Panc1 (cell line): ENCODE results near the gene CDK2. TPM values are rescaled to one million over a fixed set of nuclear protein-coding genes. Genes with fewer than 3 reads are reported as not detected.
A peak's percentile ranks its signal among the peaks of the same experiment; 100 is the strongest.

ENCODE experiments used
- ATAC-seq: fragments of 200-7000 bp; cut with Tn5 transposase; 2 replicates; pipeline ENCODE4 v1.9.1; 2020; ENCODE audit warnings: mild to moderate bottlenecking, moderate library complexity
- BruUV-seq: library from RNA; stranded (reverse); fragments of 400-500 nt; replicated peaks from 2 replicates; lab custom pipeline; 2021; lab: Mats Ljungman, UMichigan
- CTCF ChIA-PET: fragments of 300-600 bp; sonication (Branson Sonifier 250); formaldehyde crosslinking; loops from one replicate; lab custom pipeline; 2022; ENCODE audit warnings: antibody characterized with exemption; lab: Charles Lee
- POLR2A ChIA-PET: fragments of 300-600 bp; sonication (Branson Sonifier 250); formaldehyde crosslinking; loops from one replicate; lab custom pipeline; 2022; ENCODE audit warnings: antibody characterized with exemption; lab: Charles Lee
- DNase-seq: peaks from one replicate; pipeline ENCODE4 v3.0.0-alpha.2; 2010; ENCODE audit warnings: low read depth, low spot score
- H3K27ac ChIP-seq: 2 replicates; pipeline ENCODE4 v1.5.1; 2011; ENCODE audit warnings: mild to moderate bottlenecking, low read length, inconsistent platforms
- H3K27me3 ChIP-seq: fragments of 200-500 bp; sonication (Bioruptor generic); 2 replicates; pipeline ENCODE4 v1.6.0; 2014; ENCODE audit warnings: low read length, inconsistent platforms; ENCODE audit not compliant: control insufficient read depth, insufficient read depth
- H3K36me3 ChIP-seq: fragments of 200-500 bp; sonication (Bioruptor generic); 2 replicates; pipeline ENCODE4 v1.5.1; 2014; ENCODE audit warnings: inconsistent platforms, mild to moderate bottlenecking, low read length, moderate library complexity; ENCODE audit not compliant: control insufficient read depth, insufficient read depth
- H3K4me1 ChIP-seq: 2 replicates; pipeline ENCODE4 v1.5.1; 2011; ENCODE audit warnings: inconsistent platforms, mild to moderate bottlenecking, low read length, moderate library complexity; ENCODE audit not compliant: control insufficient read depth, insufficient read depth
- H3K4me3 ChIP-seq, 2 experiments: 2 replicates each; pipeline ENCODE4 v1.5.1; 2011 to 2012; ENCODE audit warnings: low read depth in 2 of 2, low read length in 2 of 2, mild to moderate bottlenecking in 2 of 2, inconsistent platforms in 1 of 2, moderate library complexity in 1 of 2
- H3K9me3 ChIP-seq: fragments of 200-500 bp; sonication (Bioruptor generic); 2 replicates; pipeline ENCODE4 v1.5.1; 2014; ENCODE audit warnings: low read depth, mild to moderate bottlenecking, inconsistent platforms, low read length, moderate library complexity; ENCODE audit not compliant: control insufficient read depth, insufficient read depth
- CTCF ChIP-seq: fragments of 450-650 bp; IDR thresholded peaks from 2 replicates; pipeline ENCODE4 v1.5.1; 2017; ENCODE audit warnings: mild to moderate bottlenecking
- POLR2AphosphoS5 ChIP-seq: IDR thresholded peaks from 2 replicates; pipeline ENCODE4 v1.6.1; 2012; ENCODE audit warnings: mild to moderate bottlenecking, low read depth, low read length, moderate library complexity
- REST ChIP-seq, 2 experiments: IDR thresholded peaks; 2 replicates each; pipeline ENCODE4 v1.6.1; 2011 to 2012; ENCODE audit warnings: low read depth in 2 of 2, control low read depth in 1 of 2, low read length in 1 of 2, mild to moderate bottlenecking in 1 of 2, moderate library complexity in 1 of 2; ENCODE audit not compliant: insufficient read depth in 1 of 2
- SIN3A ChIP-seq: IDR thresholded peaks from 2 replicates; pipeline ENCODE4 v1.6.1; 2012; ENCODE audit warnings: low read depth, mild to moderate bottlenecking, low read length, moderate library complexity, borderline replicate concordance; ENCODE audit not compliant: insufficient read depth
- TCF7L2 ChIP-seq: IDR thresholded peaks from 2 replicates; pipeline ENCODE4 v1.6.1; 2011; ENCODE audit warnings: mild to moderate bottlenecking, low read depth, low read length, inconsistent platforms
- in situ Hi-C: cut with HindIII; loops from 2 replicates; pipeline ENCODE4 v1.10.0; 2016; ENCODE audit warnings: low sequenced_read_pairs, low pct_unique_long_range_greater_than_20kb
- intact Hi-C: fragments of 100-400 bp; cut with micrococcal nuclease; formaldehyde crosslinking; loops from one replicate; pipeline ENCODE4 v1.10.0; 2022; ENCODE audit not compliant: unreplicated experiment
- total RNA-seq: library from RNA; stranded (reverse); gene quantifications from one replicate; pipeline ENCODE4 v1.2.1, GENCODE V29; 2021; ENCODE audit not compliant: unreplicated experiment

Gene CDK2
- total RNA-seq, 1 experiment from 2014 or later, result 72.9 TPM

DNA sequence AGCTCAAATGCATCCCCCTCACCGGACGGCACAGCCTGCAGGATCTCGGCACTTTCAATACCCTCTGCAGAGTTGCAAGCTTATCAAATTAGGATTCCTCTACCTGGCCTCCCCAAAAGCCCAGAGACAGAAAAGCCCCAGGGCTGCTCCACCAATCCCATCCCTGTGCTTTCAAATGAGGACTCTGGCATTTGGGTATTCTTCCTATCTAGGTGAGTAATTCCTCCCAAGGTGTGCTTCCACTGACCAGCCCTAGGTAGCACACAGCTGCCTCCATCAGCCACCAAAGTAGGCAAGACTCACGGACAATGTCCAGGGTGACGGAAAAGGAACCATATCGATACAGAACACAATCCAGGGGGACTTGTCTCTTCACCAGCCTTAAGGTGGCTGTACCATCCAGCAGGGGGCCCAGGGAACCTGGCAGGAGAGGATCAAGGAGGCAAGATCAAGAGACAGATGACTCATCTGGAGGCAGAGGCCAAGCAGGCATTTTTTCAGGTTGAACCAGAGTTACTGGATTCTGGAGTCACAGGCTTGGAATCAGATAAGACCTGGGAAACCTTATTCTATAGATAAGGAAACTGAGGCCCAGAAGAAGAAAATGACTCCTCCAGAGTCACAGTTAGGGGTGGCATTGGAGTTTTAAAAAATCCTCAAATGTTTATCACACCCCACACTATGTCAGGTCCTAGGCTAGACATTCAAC is 10.7 kb upstream of the CDK2 start:
- Histone ChIP-seq H3K4me1 (no peaks in the 10 kb centered on the region), H3K27ac (no peak overlapping the region), H3K36me3 (no peaks in the 10 kb centered on the region), H3K9me3 (no peaks in the 10 kb centered on the region), H3K27me3 (no peaks in the 10 kb centered on the region), H3K4me3 (no peak overlapping the region)
- no peak for TF ChIP-seq TCF7L2
- TF ChIP-seq SIN3A, result no peak
- TF ChIP-seq POLR2AphosphoS5, result no peak
- no peak for TF ChIP-seq REST (IDR thresholded peaks at IDR 0.05; ENCODE audit: insufficient read depth in 1 of 2, low read depth in 2 of 2, low read length in 1 of 2)
- no peak for TF ChIP-seq CTCF
- intact Hi-C loops (no loop called here), in situ Hi-C loops (no loop called here)
- no TSS peak for BruUV-seq
- CTCF ChIA-PET, result interaction anchor here (0.9 kb wide), 1 partner anchor 216 kb away, joined by 3 read pairs; no protein-coding TSS in a partner anchor
- DNase-seq (no peak), ATAC-seq (peak; percentile 78)
- POLR2A ChIA-PET, result interaction anchor here (0.5 kb wide), 1 partner anchor 30 kb away, joined by 3 read pairs; no protein-coding TSS in a partner anchor

- Histone ChIP-seq H3K4me1 (no peaks in the 10 kb centered on the region), H3K27me3 (no peaks in the 10 kb centered on the region), H3K36me3 (no peaks in the 10 kb centered on the region), H3K4me3 (no peak overlapping the region), H3K9me3 (no peaks in the 10 kb centered on the region), H3K27ac (no peak overlapping the region)
- TF ChIP-seq POLR2AphosphoS5 (no peak), CTCF (no peak), REST (IDR thresholded peaks at IDR 0.05; ENCODE audit: insufficient read depth in 1 of 2, low read depth in 2 of 2, low read length in 1 of 2) (no peak), TCF7L2 (no peak), SIN3A (no peak)
- intact Hi-C loops, result no loop called here
- ChIA-PET POLR2A (no interaction called here), CTCF (interaction anchor here (0.9 kb wide), 1 partner anchor 217 kb away, joined by 3 read pairs; no protein-coding TSS in a partner anchor)
- in situ Hi-C loops, result no loop called here
- BruUV-seq, result no TSS peak
- no peak for DNase-seq
- ATAC-seq, result no peak
These were observed 9.3 kb upstream of the CDK2 start for GRCh38 chr12:55957106-55957859.
